ENCODE measurements around the gene GSK3A. TPM values are rescaled to one million over a fixed set of nuclear protein-coding genes. Genes with fewer than 3 reads are reported as not detected.

Gene GSK3A
- total and polyA plus RNA-seq, 2 donors (not counting 1 experiment from before 2014, with no cell fraction given): 38.5 to 42.0 TPM

DNA sequence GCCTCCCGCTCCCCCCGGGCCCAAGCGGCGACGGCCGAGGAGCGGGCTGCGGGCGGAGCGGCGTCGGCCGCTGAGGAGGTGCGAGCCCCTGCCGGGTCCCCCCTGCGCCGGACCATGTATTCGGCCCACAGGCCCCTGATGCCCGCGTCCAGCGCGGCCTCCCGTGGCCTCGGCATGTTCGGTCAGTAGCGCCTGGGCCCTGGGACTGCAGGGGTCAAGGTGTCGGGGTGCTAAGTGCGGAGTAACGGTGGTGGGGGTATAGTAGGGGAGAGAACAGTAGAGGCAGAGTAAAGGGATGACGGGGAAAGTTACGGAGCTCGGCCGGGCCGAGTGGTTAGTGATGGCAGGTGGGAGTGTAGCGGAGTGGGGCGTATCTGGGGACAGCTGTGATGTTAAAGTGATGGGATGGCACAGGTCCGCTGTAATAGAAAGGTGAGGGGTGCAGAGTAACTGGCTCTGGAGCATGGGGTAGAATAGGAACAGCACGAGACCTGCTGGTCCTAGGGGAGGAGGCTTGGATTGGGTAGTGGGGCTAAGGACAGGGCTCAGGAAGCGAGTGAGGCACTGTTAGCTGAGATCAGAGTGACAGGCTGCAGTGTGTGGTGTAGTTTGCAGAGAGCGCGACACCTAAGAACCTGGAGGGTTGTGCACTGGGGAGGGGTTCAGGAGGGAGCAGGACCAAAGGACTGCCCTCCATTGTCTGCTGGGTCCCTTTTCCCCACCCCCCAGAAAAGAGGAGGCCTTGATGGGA is 42.4 kb upstream of the GSK3A start:
- peak; percentile 68 for DNase-seq
- H3K36me3 ChIP-seq (replicated peaks in 1 of 2; ENCODE audit: control extremely low read depth in 1 of 2, control insufficient read depth in 1 of 2, extremely low read depth in 1 of 2, insufficient read depth in 2 of 2, low read length in 1 of 2): peaks cover 0 to 30% of the 10 kb centered on the region in 2 experiments
- intact Hi-C loops (cut with micrococcal nuclease): loop anchor here (1.0 to 5.0 kb wide), 2 partner anchors 41 to 82 kb away; partner anchors contain the start of gene MEGF8
- TF ChIP-seq EZH2 (IDR thresholded peaks at IDR 0.05; ENCODE audit: borderline replicate concordance, insufficient read depth, low read depth, low read length, poor library complexity, severe bottlenecking): no peak
- no peak for TF ChIP-seq CTCF (IDR thresholded peaks at IDR 0.05)
- ATAC-seq (ENCODE audit: low read depth): no peak
- peaks cover 42 to 52% of the 10 kb centered on the region in 2 donors for H3K4me1 ChIP-seq (ENCODE audit: control insufficient read depth in 2 of 2, insufficient read depth in 2 of 2, low read length in 2 of 2)
- no peaks in the 10 kb centered on the region for H3K9me3 ChIP-seq (ENCODE audit: control extremely low read depth in 1 of 3, control insufficient read depth in 2 of 3, insufficient read depth in 1 of 3, low read length in 2 of 3)
- peak overlapping the region; percentile 74 for H3K9ac ChIP-seq (ENCODE audit: low read length)
- no peaks in the 10 kb centered on the region for H3K9me3 Mint-ChIP-seq (ENCODE audit: insufficient read depth)
- peak overlapping the region; percentile 100 for H3K4me2 ChIP-seq (replicated peaks; ENCODE audit: low read depth, low read length, poor library complexity, severe bottlenecking)
- peak overlapping the region; percentile 92 for H3K4me3 Mint-ChIP-seq
- peak overlapping the region; percentile 49 to 72 (median 67) for H3K4me3 ChIP-seq (ENCODE audit: control extremely low read depth in 1 of 5, extremely low read depth in 1 of 5, insufficient read depth in 1 of 5, low read depth in 2 of 5, low read length in 4 of 5)
- H3K4me1 Mint-ChIP-seq: peaks cover 24% of the 10 kb centered on the region
- under 1% methylated on average over 38 of the region's 41 CpGs for WGBS (ENCODE audit: insufficient coverage)
- ChIA-PET CTCF (interaction anchor here (0.6 to 1.5 kb wide), 8 partner anchors 10 to 176 kb away, joined by 3 to 5 read pairs (median 4); partner anchors contain the start of genes GSK3A, PAFAH1B3 and PRR19), POLR2A (interaction anchor here (0.6 to 3.8 kb wide), 6 partner anchors 14 to 208 kb away, joined by 3 to 12 read pairs (median 4); partner anchors contain the start of genes PAFAH1B3 and PRR19)
- H3K79me2 ChIP-seq (ENCODE audit: control insufficient read depth, insufficient read depth, low read length): peaks cover 18% of the 10 kb centered on the region
- peak overlapping the region; percentile 32 to 59 for H3K27ac ChIP-seq (ENCODE audit: low read length in 2 of 2)
- no peaks in the 10 kb centered on the region for H3K27me3 ChIP-seq (replicated peaks in 1 of 4; ENCODE audit: control extremely low read depth in 1 of 4, control insufficient read depth in 3 of 4, insufficient read depth in 4 of 4, low read length in 3 of 4)
- H2AFZ ChIP-seq (ENCODE audit: insufficient read depth, low read depth, low read length, poor library complexity, severe bottlenecking): no peak overlapping the region
- H4K20me1 ChIP-seq (ENCODE audit: control insufficient read depth, insufficient read depth, low read length, poor library complexity, severe bottlenecking): peaks cover 32% of the 10 kb centered on the region
- H3K27ac Mint-ChIP-seq: peak overlapping the region; percentile 93
- no peaks in the 10 kb centered on the region for H3K27me3 Mint-ChIP-seq
